KOPT-K1 (cell line): ENCODE data around the gene RBPJ.
"Not testable (repeated sequence)": the region's sequence is repeated elsewhere in the genome, so short reads cannot be mapped to it uniquely, and the experiment has no call there.

Source experiments
- H3K27ac ChIP-seq: fragments of 200-600 bp; sonication (generic); 2 replicates; pipeline ENCODE4 v1.5.1; 2016; ENCODE audit warnings: antibody characterized with exemption, mild to moderate bottlenecking, low read depth, low read length; ENCODE audit not compliant: poor library complexity, severe bottlenecking
- H3K36me3 ChIP-seq: fragments of 200-600 bp; sonication (generic); 2 replicates; pipeline ENCODE4 v1.5.1; 2017; ENCODE audit warnings: antibody characterized with exemption, mild to moderate bottlenecking, low read length, moderate library complexity; ENCODE audit not compliant: insufficient read depth
- H3K9me3 ChIP-seq: fragments of 200-600 bp; sonication (generic); 2 replicates; pipeline ENCODE4 v1.5.1; 2017; ENCODE audit warnings: antibody characterized with exemption, low read length, mild to moderate bottlenecking; ENCODE audit not compliant: insufficient read depth, poor library complexity, severe bottlenecking

RBPJ gene

DNA sequence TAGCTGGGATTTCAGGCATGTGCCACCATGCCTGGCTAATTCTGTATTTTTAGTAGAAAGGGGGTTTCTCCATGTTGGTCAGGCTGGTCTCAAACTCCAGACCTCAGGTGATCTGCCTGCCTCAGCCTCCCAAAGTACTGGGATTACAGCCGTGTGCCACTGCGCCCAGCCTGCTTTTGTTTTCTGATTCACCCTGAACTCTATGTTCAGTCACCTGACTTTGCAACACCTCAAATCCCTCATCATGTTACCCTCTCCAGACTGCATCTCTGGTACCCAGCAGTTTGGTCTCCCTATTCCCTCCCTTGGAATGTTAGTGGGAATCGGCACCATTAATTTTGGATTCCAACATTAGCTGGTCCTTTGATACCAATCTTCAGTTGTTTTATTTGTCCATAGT lies 81.2 kb downstream of the RBPJ start:
- Histone ChIP-seq H3K9me3 (peaks cover 13% of the 10 kb centered on the region), H3K36me3 (peaks cover 12% of the 10 kb centered on the region)
- H3K27ac ChIP-seq = not testable (repeated sequence)

DNA sequence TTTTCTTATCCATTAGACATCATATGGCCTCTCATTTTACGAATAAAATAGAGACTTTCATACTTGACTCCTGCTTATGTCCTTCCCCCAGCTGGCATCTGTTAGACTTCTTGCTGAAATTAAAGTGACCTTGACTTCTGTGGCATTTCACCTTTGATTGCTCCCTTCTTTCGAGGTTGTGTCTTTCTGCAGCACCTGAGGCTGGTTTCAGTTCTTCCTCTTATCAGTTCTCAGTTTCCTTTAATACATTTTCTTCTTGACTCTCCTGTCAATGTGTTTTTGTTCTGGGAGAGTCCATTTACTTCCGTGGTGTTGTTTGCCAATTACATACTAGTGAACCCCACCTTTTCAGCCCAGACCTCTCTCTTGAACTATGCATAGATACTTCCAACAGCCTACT lies 81.6 kb downstream of the RBPJ start:
- Histone ChIP-seq H3K9me3 (peaks cover 13% of the 10 kb centered on the region), H3K27ac (no peak overlapping the region), H3K36me3 (peaks cover 16% of the 10 kb centered on the region)

DNA sequence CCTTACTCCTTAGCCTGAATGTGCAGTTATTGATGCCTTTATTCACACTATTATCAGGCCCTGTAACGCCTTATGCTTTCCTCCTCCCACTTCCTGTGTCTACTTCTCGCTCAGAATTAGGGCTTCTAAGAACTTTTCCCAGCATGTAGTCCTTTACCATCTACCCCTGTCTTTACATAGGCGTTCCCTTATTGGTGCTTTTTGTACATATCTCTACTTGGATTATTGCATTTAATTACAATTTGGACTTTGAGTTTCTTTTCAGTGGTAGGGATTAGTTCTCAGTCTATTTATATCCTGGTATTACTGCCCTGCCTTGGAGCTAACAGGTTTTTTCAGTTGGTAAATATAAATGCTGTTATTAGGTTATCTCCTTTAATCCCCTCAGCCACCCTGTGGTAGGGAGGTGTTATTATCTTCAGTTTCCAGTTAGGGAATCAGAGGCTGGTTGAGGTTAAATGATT lies 84.0 kb downstream of the RBPJ start:
- Histone ChIP-seq H3K27ac (no peak overlapping the region), H3K36me3 (peaks cover 22% of the 10 kb centered on the region), H3K9me3 (peaks cover 13% of the 10 kb centered on the region)

DNA sequence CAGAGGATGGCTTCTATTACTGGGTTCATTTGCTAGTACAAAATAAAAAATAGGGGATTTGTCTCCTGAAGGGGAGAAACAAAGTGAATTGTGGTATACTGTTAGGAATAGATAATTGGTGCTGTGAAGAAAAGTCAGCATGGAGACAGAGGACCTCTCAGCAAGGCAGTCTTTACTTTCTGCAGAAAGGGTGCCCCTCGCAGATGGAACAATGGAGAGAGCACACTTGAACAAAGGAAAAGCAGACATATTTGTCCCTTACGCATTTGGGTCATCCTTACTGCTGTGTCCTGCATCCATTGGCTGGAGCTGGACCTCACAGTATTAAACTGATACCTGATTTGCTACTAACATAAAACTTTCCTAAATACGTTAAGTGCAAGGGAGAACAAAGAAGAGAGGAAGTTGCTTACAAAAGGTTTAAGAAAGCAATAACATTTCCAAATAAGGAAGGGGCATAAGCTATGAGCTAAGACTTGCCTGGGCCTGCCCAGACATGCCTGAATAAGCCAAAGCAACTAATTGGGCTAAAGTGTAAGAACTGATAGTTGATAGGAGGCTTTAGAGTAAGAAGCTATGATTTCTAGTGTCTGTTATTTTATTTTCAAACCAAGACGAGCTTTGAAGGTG lies 85.6 kb downstream of the RBPJ start:
- H3K36me3 ChIP-seq = peaks cover 22% of the 10 kb centered on the region
- H3K27ac ChIP-seq = no peak overlapping the region
- H3K9me3 ChIP-seq = peaks cover 13% of the 10 kb centered on the region

DNA sequence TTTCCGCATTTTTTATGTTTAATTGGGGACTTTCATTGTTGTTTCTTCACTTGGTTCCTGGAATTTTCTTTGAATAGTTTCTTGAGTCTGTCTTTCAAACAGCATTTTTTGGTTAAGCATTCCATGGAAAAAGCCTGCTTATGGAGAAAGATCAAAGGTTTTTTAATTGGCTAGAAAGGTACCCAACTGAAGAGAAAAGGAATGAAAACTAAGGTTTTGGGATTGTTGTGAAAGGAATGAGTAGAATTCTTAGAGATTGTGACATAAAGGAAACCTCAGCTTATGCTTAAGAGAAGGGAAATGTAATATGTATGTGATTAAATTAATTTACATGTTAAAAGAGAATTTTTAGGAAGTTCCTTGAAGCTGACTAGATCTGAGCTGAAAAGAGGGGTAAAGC lies 86.7 kb downstream of the RBPJ start:
- Histone ChIP-seq H3K27ac (no peak overlapping the region), H3K9me3 (peaks cover 13% of the 10 kb centered on the region), H3K36me3 (peaks cover 30% of the 10 kb centered on the region)

DNA sequence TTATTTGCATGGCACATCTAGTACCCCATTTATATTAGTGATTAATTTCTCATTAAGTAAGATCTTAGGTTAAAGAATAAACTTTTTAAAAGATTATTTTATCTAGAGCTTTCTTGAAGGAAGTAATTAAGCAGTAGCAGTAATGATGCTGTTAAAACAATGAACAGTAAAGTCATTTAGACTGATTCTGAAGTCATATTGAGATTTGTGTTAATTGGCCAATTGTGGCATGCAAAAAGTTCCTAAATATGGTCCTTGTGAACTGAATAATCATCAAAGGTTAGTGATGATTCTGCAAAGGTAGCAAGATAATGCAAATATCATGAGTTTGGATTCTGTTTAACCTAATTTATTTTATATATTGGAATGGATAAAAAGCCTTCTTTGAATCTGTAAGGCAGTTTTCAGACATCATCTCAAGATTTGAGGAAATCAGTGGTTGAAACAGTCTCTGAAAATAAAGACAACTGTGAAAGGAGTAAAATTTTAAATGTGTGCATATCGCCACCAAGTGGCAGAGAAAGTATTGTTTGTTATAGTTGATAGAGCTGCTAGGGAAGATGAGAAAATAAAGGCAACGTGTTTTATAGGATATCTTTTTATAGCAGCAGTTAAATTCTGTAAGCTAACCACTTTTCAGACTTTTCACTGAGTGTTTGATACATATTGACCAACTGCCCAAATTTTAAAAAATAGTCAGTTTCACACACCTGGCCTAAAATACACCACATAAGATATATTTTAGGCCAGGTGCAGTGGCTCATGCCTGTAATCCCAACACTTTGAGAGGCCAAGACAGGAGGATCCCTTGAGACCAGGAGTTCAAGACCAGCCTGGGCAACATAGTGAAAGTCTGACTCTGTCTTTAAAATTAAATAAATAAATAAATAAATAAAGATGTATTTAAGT lies 89.8 kb downstream of the RBPJ start:
- Histone ChIP-seq H3K36me3 (peaks cover 53% of the 10 kb centered on the region), H3K27ac (no peak overlapping the region), H3K9me3 (peaks cover 11% of the 10 kb centered on the region)

DNA sequence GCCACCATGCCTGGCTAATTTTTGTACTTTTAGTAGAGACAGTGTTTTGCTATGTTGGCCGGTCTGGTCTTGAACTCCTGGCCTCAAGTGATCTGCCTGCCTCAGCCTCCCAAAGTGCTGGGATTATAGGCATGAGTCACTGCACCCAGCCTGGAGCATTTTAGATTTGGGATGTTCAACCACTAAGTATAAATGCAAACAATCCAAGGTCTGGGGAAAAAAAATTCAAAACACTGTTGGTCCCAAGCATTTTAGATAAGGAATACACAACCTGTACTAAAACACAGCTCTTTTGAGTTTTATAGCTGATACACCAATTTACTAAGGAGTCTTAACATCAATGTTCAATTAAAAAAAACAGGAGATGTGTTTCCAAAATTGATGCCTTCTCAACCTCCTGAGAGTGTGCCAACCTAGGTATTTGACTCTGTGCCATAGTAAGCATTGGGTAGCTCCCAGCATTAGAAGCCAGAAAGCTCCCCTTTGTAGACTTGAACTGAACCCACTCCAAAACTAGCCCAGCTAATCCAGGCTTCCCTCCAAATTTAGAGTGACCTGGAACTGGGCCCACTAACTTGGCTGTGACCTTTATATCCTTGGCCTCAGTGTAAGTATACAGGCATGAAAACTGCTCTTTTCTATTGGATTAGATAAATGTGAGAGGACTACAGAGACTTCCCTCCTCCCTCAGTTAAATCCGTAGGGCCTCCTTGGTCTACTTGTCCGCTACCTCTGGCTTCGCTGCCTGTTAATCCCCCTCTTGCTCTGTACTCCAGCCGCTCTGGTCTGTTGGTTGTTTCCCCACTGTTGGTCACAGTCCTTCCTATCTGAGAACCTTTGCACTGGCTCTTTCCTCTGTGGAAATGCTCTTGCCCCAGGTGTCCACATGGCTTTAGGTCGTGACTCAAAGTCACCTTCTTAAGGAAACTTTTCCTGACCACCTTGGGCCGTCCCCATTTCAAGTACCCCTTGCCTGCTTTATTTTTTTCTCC lies 91.9 kb downstream of the RBPJ start:
- Histone ChIP-seq H3K36me3 (peaks cover 50% of the 10 kb centered on the region), H3K27ac (no peak overlapping the region), H3K9me3 (no peaks in the 10 kb centered on the region)

DNA sequence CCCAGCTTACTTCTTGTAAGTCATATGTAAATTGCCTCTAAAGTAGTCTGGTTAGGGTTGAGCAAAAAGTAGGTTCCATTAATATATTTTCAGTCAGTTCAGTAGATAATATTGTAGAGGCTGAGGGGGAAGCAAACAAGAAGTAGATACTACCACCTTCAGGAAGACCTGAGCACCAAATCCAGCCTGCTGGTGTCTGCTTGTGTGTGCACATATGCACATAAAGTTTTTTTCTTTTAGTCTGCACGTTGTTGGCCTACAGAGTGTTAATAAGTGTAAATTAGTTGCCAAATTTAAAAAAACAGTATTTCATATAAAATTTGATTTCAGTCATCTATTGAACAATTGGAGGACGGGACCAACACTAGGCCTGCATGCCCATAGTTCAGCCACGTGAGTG lies 92.8 kb downstream of the RBPJ start:
- no peak overlapping the region for H3K27ac ChIP-seq
- peaks cover 47% of the 10 kb centered on the region for H3K36me3 ChIP-seq
- no peaks in the 10 kb centered on the region for H3K9me3 ChIP-seq

DNA sequence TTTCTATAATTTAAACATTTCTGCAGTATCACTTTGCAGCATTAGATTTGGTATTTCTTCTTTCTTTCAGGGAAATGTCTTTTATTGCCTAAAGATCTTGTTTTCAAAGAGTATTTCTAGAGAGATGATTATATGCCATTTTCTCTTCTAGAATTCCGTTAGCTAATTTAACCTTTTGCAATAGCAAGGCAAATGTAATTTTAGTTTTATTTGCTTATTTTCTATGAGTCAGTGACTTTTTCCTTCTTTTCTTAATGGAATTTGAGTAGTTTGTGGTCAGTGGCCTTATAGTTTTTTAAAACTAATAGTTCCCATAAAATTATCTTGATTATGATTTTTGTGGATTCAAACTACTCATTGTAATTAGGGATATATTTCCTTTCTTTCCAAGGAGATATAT lies 97.3 kb downstream of the RBPJ start:
- Histone ChIP-seq H3K27ac (no peak overlapping the region), H3K36me3 (peaks cover 72% of the 10 kb centered on the region), H3K9me3 (no peaks in the 10 kb centered on the region)

DNA sequence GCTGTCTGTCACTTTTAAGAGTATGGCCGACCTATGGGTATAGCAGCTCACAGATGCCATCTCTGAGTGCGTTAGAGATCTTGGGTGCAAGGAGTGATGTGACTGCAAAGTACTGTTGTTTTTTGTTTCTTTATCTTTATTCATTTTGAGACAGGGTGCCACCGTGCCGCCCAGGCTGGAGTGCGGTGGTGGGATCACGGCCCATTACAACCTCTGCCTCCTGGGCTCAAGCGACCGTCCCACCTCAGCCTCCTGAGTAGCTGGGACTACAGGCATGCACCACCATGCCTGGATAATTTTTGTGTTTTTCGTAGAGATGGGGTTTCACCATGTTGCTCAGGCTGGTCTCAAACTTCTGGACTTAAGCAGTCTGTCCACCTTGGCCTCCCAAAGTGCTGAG lies 98.0 kb downstream of the RBPJ start:
- H3K27ac ChIP-seq = no peak overlapping the region
- H3K9me3 ChIP-seq = no peaks in the 10 kb centered on the region
- peaks cover 70% of the 10 kb centered on the region for H3K36me3 ChIP-seq

DNA sequence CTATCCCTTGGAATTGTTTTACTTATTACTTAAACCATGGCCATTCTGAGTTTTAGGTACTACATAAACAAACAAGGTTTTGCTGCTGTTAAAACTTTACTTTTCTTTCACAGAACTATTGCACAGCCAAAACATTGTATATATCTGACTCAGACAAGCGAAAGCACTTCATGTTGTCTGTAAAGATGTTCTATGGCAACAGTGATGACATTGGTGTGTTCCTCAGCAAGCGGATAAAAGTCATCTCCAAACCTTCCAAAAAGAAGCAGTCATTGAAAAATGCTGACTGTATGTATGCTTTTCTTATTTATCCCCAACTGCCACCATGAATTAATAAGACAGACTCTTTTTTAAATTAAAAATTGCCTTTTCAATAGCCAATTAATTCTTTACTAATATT lies 99.6 kb downstream of the RBPJ start:
- Histone ChIP-seq H3K9me3 (no peaks in the 10 kb centered on the region), H3K36me3 (peaks cover 71% of the 10 kb centered on the region), H3K27ac (no peak overlapping the region)

DNA sequence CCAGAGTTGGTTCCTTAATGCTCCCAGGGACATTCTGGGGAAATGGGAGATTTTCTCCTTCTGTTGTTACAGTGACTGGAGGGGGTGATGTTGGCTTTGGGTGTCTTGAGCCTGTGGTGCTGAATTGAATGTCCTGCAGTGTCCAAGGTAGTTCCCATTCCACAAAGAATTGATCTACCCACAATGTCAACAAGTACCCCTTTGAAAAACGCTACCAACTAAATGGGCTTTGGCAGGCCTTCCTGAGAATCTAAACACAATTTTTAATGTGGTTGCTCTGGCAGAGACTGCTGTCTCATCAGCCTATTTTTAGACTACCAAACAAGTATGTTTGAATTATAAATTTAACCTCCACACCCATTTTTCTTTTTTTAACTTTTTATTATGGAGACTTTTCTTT lies 100.1 kb downstream of the RBPJ start:
- Histone ChIP-seq H3K36me3 (peaks cover 71% of the 10 kb centered on the region), H3K27ac (no peak overlapping the region)

DNA sequence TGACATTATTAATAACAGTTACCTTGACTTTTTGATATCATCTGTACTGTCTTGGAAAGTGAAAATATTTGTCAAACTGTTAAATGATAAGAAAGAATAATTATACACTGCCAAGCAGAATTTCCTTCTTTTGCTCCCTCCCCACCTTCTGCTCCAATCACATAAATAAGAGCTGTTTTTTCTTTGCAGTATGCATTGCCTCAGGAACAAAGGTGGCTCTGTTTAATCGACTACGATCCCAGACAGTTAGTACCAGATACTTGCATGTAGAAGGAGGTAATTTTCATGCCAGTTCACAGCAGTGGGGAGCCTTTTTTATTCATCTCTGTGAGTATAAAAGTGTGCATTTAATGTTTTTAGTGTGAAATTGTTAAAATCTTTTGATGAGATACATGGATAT lies 103.3 kb downstream of the RBPJ start:
- Histone ChIP-seq H3K27ac (no peak overlapping the region), H3K36me3 (peaks cover 73% of the 10 kb centered on the region), H3K9me3 (no peaks in the 10 kb centered on the region)

More for the DNA sequence above, 100.1 kb downstream of the RBPJ start:
- H3K9me3 ChIP-seq = no peaks in the 10 kb centered on the region

DNA sequence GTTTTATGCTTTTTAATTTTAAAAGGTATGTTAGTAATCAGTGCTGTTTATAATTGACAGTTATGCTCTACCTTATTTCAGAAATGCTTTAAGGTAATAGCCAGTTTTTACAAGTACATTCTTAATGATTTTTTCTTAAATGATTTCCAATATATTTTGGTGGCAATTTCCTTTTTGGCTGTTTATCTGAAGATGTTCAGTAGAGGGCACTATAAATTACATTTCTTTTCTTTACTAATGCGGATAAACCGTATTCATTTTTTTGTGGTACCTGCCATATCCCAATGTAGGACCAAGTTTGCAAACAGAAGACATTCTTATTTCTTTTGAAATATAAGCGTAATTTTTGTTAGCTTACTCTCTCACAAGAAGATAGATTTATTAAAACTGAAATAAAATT lies 104.0 kb downstream of the RBPJ start:
- Histone ChIP-seq H3K9me3 (no peaks in the 10 kb centered on the region), H3K36me3 (peaks cover 78% of the 10 kb centered on the region), H3K27ac (no peak overlapping the region)

DNA sequence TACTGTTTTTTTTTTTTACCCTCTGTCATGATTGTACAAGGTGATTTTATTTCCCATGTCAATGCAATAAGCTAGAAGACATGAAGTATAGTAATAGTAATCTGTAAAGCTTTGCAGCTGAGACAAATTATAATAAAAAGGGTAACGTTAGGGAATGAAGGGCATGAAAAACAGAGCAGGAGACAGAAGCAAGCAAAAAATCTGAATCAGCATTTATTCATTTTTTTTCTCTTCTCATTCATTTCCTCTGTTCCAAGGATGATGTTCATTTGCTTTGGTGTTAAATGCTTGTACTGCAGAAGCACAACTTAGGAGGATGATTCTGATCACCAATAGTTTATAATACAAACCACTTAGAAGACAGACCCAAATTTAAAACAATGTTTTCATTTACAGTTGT lies 105.1 kb downstream of the RBPJ start:
- H3K9me3 ChIP-seq = no peaks in the 10 kb centered on the region
- no peak overlapping the region for H3K27ac ChIP-seq
- H3K36me3 ChIP-seq = peaks cover 80% of the 10 kb centered on the region
